GM23338 (cell line): ENCODE data around the gene MAST4. TPM values are rescaled to one million over a fixed set of nuclear protein-coding genes. Genes with fewer than 3 reads are reported as not detected.

Source experiments
- ATAC-seq: fragments of 200-7000 bp; cut with Tn5 transposase; 3 replicates; pipeline ENCODE4 v1.9.1; 2020
- DNase-seq: peaks from one replicate; pipeline ENCODE4 v3.0.0-alpha.2; 2015; ENCODE audit warnings: low spot score
- H2AFZ ChIP-seq: fragments of 200-600 bp; sonication (generic); 2 replicates; pipeline ENCODE4 v1.8.0; 2016; ENCODE audit warnings: antibody characterized with exemption, mild to moderate bottlenecking, moderate library complexity
- H3F3A ChIP-seq: fragments of 200-600 bp; sonication (generic); replicated peaks from 2 replicates; pipeline ENCODE4 v1.8.0; 2017; ENCODE audit warnings: antibody characterized with exemption, mixed run types, low read depth
- H3K27ac ChIP-seq: fragments of 200-600 bp; sonication (generic); 2 replicates; pipeline ENCODE4 v1.6.1; 2016; ENCODE audit warnings: low read depth
- H3K27me3 ChIP-seq: fragments of 200-600 bp; sonication (generic); 2 replicates; pipeline ENCODE4 v1.8.0; 2016; ENCODE audit warnings: mild to moderate bottlenecking, mixed run types, moderate library complexity; ENCODE audit not compliant: insufficient read depth
- H3K36me3 ChIP-seq: fragments of 200-600 bp; sonication (generic); 2 replicates; pipeline ENCODE4 v1.8.0; 2016; ENCODE audit warnings: mild to moderate bottlenecking; ENCODE audit not compliant: insufficient read depth
- H3K4me1 ChIP-seq: fragments of 200-600 bp; sonication (generic); 2 replicates; pipeline ENCODE4 v1.8.0; 2016; ENCODE audit warnings: mild to moderate bottlenecking, moderate library complexity; ENCODE audit not compliant: insufficient read depth
- H3K4me2 ChIP-seq: fragments of 200-600 bp; sonication (generic); 2 replicates; pipeline ENCODE4 v1.7.1; 2017; ENCODE audit warnings: mixed run types
- H3K4me3 ChIP-seq: fragments of 200-600 bp; sonication (generic); 2 replicates; pipeline ENCODE4 v1.6.1; 2016; ENCODE audit warnings: mixed run types
- H3K79me2 ChIP-seq: fragments of 200-600 bp; sonication (generic); replicated peaks from 2 replicates; pipeline ENCODE4 v1.8.0; 2017; ENCODE audit warnings: mild to moderate bottlenecking; ENCODE audit not compliant: insufficient read depth
- H3K9me2 ChIP-seq: fragments of 200-600 bp; sonication (generic); 2 replicates; pipeline ENCODE4 v1.8.0; 2017; ENCODE audit not compliant: insufficient read depth
- H4K20me1 ChIP-seq: fragments of 200-600 bp; sonication (generic); replicated peaks from 2 replicates; pipeline ENCODE4 v1.8.0; 2017; ENCODE audit warnings: mild to moderate bottlenecking; ENCODE audit not compliant: insufficient read depth
- H3K27ac Mint-ChIP-seq: 2 replicates; pipeline ENCODE4 v1.8.0; 2020; ENCODE audit warnings: inconsistent platforms, mild to moderate bottlenecking, moderate library complexity, mixed read lengths
- H3K27me3 Mint-ChIP-seq: 3 replicates; pipeline ENCODE4 v1.8.0; 2022; ENCODE audit warnings: low read depth, mild to moderate bottlenecking, moderate library complexity, mixed read lengths, inconsistent platforms; ENCODE audit not compliant: insufficient read depth, poor library complexity
- H3K36me3 Mint-ChIP-seq: 3 replicates; pipeline ENCODE4 v1.8.0; 2021; ENCODE audit warnings: low read depth, mild to moderate bottlenecking, inconsistent platforms, moderate library complexity, mixed read lengths
- H3K4me1 Mint-ChIP-seq: 3 replicates; pipeline ENCODE4 v1.8.0; 2020; ENCODE audit warnings: mild to moderate bottlenecking, inconsistent platforms, mixed read lengths
- H3K4me3 Mint-ChIP-seq: 3 replicates; pipeline ENCODE4 v1.8.0; 2021; ENCODE audit warnings: moderate library complexity, mild to moderate bottlenecking, inconsistent platforms, mixed read lengths
- H3K9me3 Mint-ChIP-seq: 3 replicates; pipeline ENCODE4 v1.8.0; 2020; ENCODE audit warnings: moderate library complexity, mild to moderate bottlenecking, inconsistent platforms, mixed read lengths
- CREB1 ChIP-seq: fragments of 250-450 bp; sonication (Bioruptor Pico); IDR thresholded peaks from 2 replicates; pipeline ENCODE4 v1.5.0; 2020; ENCODE audit warnings: low read depth, mild to moderate bottlenecking, moderate library complexity
- EZH2 ChIP-seq: fragments of 200-600 bp; sonication (generic); IDR thresholded peaks from one replicate; pipeline ENCODE4 v1.8.0; 2017; ENCODE audit warnings: antibody characterized with exemption, mild to moderate bottlenecking, low read depth; ENCODE audit not compliant: unreplicated experiment
- EZH2phosphoT487 ChIP-seq: fragments of 200-600 bp; sonication (generic); IDR thresholded peaks from one replicate; pipeline ENCODE4 v1.8.1; 2018; ENCODE audit warnings: antibody characterized with exemption; ENCODE audit not compliant: unreplicated experiment
- JUNB ChIP-seq: IDR thresholded peaks from one replicate; pipeline ENCODE4 v1.6.1; 2016; ENCODE audit warnings: antibody characterized with exemption; ENCODE audit not compliant: unreplicated experiment
- NANOG ChIP-seq: IDR thresholded peaks from 2 replicates; pipeline ENCODE4 v1.6.1; 2016; ENCODE audit warnings: antibody characterized with exemption, borderline replicate concordance
- POLR2AphosphoS5 ChIP-seq: IDR thresholded peaks from 2 replicates; pipeline ENCODE4 v1.6.1; 2016; ENCODE audit warnings: antibody characterized with exemption, low read depth
- STAT1 ChIP-seq: IDR thresholded peaks from one replicate; pipeline ENCODE4 v1.6.1; 2016; ENCODE audit warnings: antibody characterized with exemption; ENCODE audit not compliant: unreplicated experiment
- ZNF114 ChIP-seq: fragments of 250-450 bp; sonication (Bioruptor Pico); IDR thresholded peaks from 2 replicates; pipeline ENCODE4 v1.5.0; 2020; ENCODE audit warnings: mild to moderate bottlenecking, moderate library complexity
- ZNF331 ChIP-seq: fragments of 250-450 bp; sonication (Bioruptor Pico); IDR thresholded peaks from 2 replicates; pipeline ENCODE4 v1.5.0; 2020; ENCODE audit warnings: low read depth, mild to moderate bottlenecking, moderate library complexity
- polyA plus RNA-seq: library from polyadenylated mRNA; unstranded; fragments of >200 nt; fragmentation: Nextera tagmentation; extraction: Ambion mirVana; gene quantifications from 2 replicates; pipeline ENCODE4 v1.2.1, GENCODE V29; 2016
- total RNA-seq: library from RNA; depleted of rRNA; stranded (reverse); fragments of >200 nt; shearing (Covaris generic); gene quantifications from 2 replicates; pipeline ENCODE4 v1.2.3, GENCODE V29; 2014
- TF ChIP-seq, protein P1 (sequence below), 2 experiments: fragments of 200-600 bp in 1 of 2; sonication (generic) in 1 of 2; conservative IDR thresholded peaks; 2 replicates each; pipeline versions ENCODE4 v1.5.1 to v1.6.1; 2016 to 2017; ENCODE audit warnings: antibody characterized with exemption in 2 of 2, low read depth in 2 of 2, mild to moderate bottlenecking in 2 of 2, moderate library complexity in 1 of 2
- TF ChIP-seq, protein P2 (sequence below): IDR thresholded peaks from one replicate; pipeline ENCODE4 v1.6.1; 2018; ENCODE audit warnings: antibody characterized with exemption; ENCODE audit not compliant: unreplicated experiment
- TF ChIP-seq, protein P3 (sequence below): IDR thresholded peaks from 2 replicates; pipeline ENCODE4 v1.6.1; 2016; ENCODE audit warnings: antibody characterized with exemption

MAST4 gene
- total and polyA plus RNA-seq, 2 experiments from 2014 or later: 3.6 to 8.5 TPM

DNA sequence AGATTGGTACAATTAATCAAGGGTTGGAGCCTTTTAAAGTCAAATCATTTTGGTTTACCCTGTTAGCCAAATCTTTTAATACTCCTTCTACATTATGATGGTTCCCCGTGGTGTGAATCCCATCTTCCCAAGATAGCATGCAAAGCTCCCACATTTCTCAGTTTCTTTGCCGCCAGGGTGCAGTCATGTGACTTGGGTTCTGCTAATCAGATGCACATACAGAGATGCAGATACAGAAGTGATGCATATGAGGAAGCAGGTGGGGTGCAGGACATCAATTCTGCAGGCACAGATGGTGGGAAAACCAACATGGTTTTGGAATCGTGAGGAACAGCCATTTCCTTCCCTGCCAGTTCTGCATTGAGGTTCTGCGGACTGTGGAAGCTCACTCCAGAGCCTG, 8.4 kb upstream of the MAST4 start (continued):
- TF ChIP-seq ZNF331: no peak
- TF ChIP-seq, protein P1, sequence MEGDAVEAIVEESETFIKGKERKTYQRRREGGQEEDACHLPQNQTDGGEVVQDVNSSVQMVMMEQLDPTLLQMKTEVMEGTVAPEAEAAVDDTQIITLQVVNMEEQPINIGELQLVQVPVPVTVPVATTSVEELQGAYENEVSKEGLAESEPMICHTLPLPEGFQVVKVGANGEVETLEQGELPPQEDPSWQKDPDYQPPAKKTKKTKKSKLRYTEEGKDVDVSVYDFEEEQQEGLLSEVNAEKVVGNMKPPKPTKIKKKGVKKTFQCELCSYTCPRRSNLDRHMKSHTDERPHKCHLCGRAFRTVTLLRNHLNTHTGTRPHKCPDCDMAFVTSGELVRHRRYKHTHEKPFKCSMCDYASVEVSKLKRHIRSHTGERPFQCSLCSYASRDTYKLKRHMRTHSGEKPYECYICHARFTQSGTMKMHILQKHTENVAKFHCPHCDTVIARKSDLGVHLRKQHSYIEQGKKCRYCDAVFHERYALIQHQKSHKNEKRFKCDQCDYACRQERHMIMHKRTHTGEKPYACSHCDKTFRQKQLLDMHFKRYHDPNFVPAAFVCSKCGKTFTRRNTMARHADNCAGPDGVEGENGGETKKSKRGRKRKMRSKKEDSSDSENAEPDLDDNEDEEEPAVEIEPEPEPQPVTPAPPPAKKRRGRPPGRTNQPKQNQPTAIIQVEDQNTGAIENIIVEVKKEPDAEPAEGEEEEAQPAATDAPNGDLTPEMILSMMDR (conservative IDR thresholded peaks at IDR 0.05; ENCODE audit: low read depth in 2 of 2): no peak
- TF ChIP-seq, protein P2, sequence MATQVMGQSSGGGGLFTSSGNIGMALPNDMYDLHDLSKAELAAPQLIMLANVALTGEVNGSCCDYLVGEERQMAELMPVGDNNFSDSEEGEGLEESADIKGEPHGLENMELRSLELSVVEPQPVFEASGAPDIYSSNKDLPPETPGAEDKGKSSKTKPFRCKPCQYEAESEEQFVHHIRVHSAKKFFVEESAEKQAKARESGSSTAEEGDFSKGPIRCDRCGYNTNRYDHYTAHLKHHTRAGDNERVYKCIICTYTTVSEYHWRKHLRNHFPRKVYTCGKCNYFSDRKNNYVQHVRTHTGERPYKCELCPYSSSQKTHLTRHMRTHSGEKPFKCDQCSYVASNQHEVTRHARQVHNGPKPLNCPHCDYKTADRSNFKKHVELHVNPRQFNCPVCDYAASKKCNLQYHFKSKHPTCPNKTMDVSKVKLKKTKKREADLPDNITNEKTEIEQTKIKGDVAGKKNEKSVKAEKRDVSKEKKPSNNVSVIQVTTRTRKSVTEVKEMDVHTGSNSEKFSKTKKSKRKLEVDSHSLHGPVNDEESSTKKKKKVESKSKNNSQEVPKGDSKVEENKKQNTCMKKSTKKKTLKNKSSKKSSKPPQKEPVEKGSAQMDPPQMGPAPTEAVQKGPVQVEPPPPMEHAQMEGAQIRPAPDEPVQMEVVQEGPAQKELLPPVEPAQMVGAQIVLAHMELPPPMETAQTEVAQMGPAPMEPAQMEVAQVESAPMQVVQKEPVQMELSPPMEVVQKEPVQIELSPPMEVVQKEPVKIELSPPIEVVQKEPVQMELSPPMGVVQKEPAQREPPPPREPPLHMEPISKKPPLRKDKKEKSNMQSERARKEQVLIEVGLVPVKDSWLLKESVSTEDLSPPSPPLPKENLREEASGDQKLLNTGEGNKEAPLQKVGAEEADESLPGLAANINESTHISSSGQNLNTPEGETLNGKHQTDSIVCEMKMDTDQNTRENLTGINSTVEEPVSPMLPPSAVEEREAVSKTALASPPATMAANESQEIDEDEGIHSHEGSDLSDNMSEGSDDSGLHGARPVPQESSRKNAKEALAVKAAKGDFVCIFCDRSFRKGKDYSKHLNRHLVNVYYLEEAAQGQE: no peak

DNA sequence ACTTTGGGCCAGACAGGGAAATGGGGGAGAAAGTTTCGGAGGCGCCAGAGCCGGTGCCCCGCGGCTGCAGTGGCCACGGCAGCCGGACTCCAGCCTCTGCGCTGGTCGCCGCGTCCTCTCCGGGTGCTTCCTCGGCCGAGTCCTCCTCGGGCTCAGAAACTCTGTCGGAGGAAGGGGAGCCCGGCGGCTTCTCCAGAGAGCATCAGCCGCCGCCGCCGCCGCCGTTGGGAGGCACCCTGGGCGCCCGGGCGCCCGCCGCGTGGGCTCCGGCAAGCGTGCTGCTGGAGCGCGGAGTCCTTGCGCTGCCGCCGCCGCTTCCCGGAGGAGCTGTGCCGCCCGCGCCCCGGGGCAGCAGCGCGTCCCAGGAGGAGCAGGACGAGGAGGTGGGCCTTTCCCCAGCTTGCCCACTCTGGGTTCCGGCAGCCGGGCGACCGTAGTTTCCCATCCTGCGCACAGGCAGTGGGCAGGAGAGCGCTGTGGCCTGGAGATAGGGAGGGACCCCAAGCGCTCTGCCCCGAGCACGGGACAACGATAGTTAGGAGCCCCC, 516 bp downstream of the MAST4 start:
- Histone ChIP-seq H3K36me3 (no peaks in the 10 kb centered on the region), H3K9me2 (no peaks in the 10 kb centered on the region), H3K4me3 (peak overlapping the region; percentile 86), H3F3A (no peaks in the 10 kb centered on the region), H3K27ac (no peak overlapping the region), H3K4me2 (peak overlapping the region; percentile 97), H3K79me2 (no peaks in the 10 kb centered on the region), H4K20me1 (peaks cover 8% of the 10 kb centered on the region), H3K4me1 (peaks cover 12% of the 10 kb centered on the region), H2AFZ (peak overlapping the region; percentile 98), H3K27me3 (peaks cover 66% of the 10 kb centered on the region)
- peak overlapping the region; percentile 86 for H3K4me3 Mint-ChIP-seq
- peak; percentile 41 for ATAC-seq
- peaks cover 43% of the 10 kb centered on the region for H3K27me3 Mint-ChIP-seq
- no peaks in the 10 kb centered on the region; the same call in 1 of the 3 replicates for H3K4me1 Mint-ChIP-seq
- H3K27ac Mint-ChIP-seq: no peak overlapping the region
- DNase-seq: peak; percentile 49
- peaks cover 3% of the 10 kb centered on the region; the same call in 1 of the 3 replicates for H3K36me3 Mint-ChIP-seq
- H3K9me3 Mint-ChIP-seq: peaks cover 8% of the 10 kb centered on the region; the same call in 2 of the 3 replicates
- TF ChIP-seq, protein P3, sequence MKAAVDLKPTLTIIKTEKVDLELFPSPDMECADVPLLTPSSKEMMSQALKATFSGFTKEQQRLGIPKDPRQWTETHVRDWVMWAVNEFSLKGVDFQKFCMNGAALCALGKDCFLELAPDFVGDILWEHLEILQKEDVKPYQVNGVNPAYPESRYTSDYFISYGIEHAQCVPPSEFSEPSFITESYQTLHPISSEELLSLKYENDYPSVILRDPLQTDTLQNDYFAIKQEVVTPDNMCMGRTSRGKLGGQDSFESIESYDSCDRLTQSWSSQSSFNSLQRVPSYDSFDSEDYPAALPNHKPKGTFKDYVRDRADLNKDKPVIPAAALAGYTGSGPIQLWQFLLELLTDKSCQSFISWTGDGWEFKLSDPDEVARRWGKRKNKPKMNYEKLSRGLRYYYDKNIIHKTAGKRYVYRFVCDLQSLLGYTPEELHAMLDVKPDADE: no peak
- no peak for TF ChIP-seq EZH2
- no peak for TF ChIP-seq JUNB
- no peak for TF ChIP-seq CREB1 (CRISPR knock-in tag)
- TF ChIP-seq, protein P2: no peak
- no peak for TF ChIP-seq NANOG
- no peak for TF ChIP-seq STAT1
- TF ChIP-seq ZNF114 (CRISPR knock-in tag): no peak
- no peak for TF ChIP-seq EZH2phosphoT487
- TF ChIP-seq, protein P1 (conservative IDR thresholded peaks at IDR 0.05; ENCODE audit: low read depth in 2 of 2): no peak
- TF ChIP-seq POLR2AphosphoS5: no peak
